ENCODE measurements around the gene ZNF335. TPM values are rescaled to one million over a fixed set of nuclear protein-coding genes. Genes with fewer than 3 reads are reported as not detected.
A peak's percentile ranks its signal among the peaks of the same experiment; 100 is the strongest.

ZNF335 gene
- total RNA-seq, 1 donor from 2014 or later = 14.2 TPM

- Mint-ChIP-seq H3K4me1 (ENCODE audit: low read depth) (peaks cover 38% of the 10 kb centered on the region), H3K27ac (ENCODE audit: unreplicated experiment) (peak overlapping the region; percentile 27), H3K27me3 (ENCODE audit: low read depth) (no peaks in the 10 kb centered on the region), H3K36me3 (ENCODE audit: low read depth) (no peaks in the 10 kb centered on the region), H3K9me3 (ENCODE audit: low read depth) (no peaks in the 10 kb centered on the region), H3K4me3 (ENCODE audit: unreplicated experiment) (no peak overlapping the region)
- DNase-seq (ENCODE audit: low spot score) = no peak
- TF ChIP-seq, protein P1, sequence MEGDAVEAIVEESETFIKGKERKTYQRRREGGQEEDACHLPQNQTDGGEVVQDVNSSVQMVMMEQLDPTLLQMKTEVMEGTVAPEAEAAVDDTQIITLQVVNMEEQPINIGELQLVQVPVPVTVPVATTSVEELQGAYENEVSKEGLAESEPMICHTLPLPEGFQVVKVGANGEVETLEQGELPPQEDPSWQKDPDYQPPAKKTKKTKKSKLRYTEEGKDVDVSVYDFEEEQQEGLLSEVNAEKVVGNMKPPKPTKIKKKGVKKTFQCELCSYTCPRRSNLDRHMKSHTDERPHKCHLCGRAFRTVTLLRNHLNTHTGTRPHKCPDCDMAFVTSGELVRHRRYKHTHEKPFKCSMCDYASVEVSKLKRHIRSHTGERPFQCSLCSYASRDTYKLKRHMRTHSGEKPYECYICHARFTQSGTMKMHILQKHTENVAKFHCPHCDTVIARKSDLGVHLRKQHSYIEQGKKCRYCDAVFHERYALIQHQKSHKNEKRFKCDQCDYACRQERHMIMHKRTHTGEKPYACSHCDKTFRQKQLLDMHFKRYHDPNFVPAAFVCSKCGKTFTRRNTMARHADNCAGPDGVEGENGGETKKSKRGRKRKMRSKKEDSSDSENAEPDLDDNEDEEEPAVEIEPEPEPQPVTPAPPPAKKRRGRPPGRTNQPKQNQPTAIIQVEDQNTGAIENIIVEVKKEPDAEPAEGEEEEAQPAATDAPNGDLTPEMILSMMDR (IDR thresholded peaks at IDR 0.05) = no peak
Observed at GRCh38 chr20:45917790-45918141, 54.2 kb downstream of the ZNF335 start.

DNA sequence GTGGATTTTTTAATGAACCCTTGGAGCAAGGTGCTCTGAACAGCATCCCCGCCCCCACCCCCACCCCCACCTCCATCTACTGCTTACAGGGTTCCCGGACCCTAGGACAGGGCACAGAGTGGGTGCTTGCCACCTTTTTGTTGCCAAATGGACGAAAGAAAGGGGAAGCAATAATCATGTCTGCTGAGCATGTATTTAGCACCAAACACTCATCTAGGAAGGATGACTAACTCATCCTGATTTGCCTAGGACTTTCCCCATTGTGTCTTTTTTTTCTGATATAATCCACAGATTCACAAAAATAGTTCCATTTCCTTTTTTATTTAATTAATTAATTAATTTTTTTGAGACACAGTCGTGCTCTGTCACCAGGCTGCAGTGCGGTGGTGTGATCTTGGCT is 58.9 kb downstream of the ZNF335 start:
- Mint-ChIP-seq H3K27ac (ENCODE audit: unreplicated experiment) (no peak overlapping the region), H3K36me3 (ENCODE audit: low read depth) (peaks cover 3% of the 10 kb centered on the region), H3K27me3 (ENCODE audit: low read depth) (no peaks in the 10 kb centered on the region), H3K4me3 (ENCODE audit: unreplicated experiment) (no peak overlapping the region), H3K4me1 (ENCODE audit: low read depth) (peaks cover 29% of the 10 kb centered on the region), H3K9me3 (ENCODE audit: low read depth) (no peaks in the 10 kb centered on the region)
- TF ChIP-seq, protein P1 (IDR thresholded peaks at IDR 0.05) = no peak
- no peak for DNase-seq (ENCODE audit: low spot score)

DNA sequence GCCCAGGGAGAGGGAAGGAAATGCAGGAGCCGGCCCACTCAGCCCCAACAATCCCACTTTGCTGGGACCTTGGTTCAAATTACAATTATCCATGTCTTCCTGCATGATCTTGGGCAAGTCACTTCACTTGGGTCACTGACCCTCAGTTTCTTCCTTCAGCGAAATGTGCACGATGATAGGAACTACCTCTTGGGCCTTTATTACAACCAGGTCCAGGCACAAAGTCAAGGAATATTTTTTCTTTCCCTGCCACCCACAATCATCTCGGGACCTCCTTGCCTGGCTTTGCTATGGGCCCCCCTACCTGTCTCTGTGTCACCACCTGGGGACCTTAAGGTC is 59.7 kb downstream of the ZNF335 start:
- H3K27me3 Mint-ChIP-seq (ENCODE audit: low read depth) = no peaks in the 10 kb centered on the region

DNA sequence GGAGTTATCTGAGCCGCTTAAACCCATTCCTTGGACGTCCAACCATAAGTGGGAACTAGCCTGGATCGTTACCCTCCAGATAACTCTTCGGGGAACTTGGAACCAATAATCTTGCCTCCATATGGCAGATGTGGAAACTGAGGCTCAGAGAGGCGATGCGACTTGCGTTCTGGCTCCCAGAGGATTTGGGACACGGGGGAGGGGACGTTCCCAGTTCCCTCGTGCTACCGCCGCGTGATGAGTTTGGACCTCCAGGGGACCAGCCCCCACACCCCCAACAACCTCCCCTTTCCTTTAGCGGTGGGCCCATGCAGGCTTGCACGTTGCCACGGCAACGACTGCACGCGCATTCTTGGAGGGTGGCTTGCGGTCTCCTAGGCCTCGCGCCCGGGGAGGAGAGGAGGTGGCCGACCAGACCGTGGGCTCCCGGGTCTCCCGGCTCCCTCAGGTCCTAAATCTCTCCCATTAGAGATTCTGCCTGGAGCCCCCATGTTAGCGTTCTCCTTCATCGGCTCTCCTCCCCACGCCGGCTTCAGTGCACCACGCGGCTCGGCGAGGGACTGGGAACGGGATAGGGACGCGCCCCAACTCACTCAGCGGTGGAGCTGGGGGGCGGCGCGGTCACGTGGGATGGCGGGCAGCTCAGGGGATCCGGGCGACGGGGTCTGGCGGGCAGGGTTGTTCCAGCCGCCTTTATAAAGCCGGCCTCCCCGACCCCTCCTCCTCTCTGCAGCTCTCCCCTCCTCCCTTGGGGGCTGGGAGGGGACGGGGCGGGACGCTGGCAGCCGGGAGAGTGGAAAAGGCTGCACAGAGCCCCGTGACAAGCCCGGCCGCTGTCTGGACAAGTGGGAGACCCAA is 60.3 kb downstream of the ZNF335 start, which contains the start of gene PLTP:
TSS of gene PLTP (minus strand) at position 670 of the 858 bp plus-strand sequence. CDS start 703 bp downstream, outside the sequence.
- peak within 1 kb of the TSS; percentile 94 for H3K27ac Mint-ChIP-seq (ENCODE audit: unreplicated experiment)
- peak within 1 kb of the TSS; percentile 79 for H3K4me3 Mint-ChIP-seq (ENCODE audit: unreplicated experiment)
- peaks cover 6% of the 10 kb centered on the region for H3K36me3 Mint-ChIP-seq (ENCODE audit: low read depth)
- H3K27me3 Mint-ChIP-seq (ENCODE audit: low read depth) = no peaks in the 10 kb centered on the region
- H3K4me1 Mint-ChIP-seq (ENCODE audit: low read depth) = peaks cover 25% of the 10 kb centered on the region
- no peaks in the 10 kb centered on the region for H3K9me3 Mint-ChIP-seq (ENCODE audit: low read depth)
- TF ChIP-seq, protein P1 (IDR thresholded peaks at IDR 0.05) = no peak
- DNase-seq (ENCODE audit: low spot score) = no peak

More for the DNA sequence above, 59.7 kb downstream of the ZNF335 start:
- TF ChIP-seq, protein P1 (IDR thresholded peaks at IDR 0.05) = no peak
- Mint-ChIP-seq H3K27ac (ENCODE audit: unreplicated experiment) (peak overlapping the region; percentile 74), H3K4me1 (ENCODE audit: low read depth) (peaks cover 25% of the 10 kb centered on the region), H3K9me3 (ENCODE audit: low read depth) (no peaks in the 10 kb centered on the region), H3K36me3 (ENCODE audit: low read depth) (peaks cover 5% of the 10 kb centered on the region), H3K4me3 (ENCODE audit: unreplicated experiment) (peak overlapping the region; percentile 79)
- DNase-seq (ENCODE audit: low spot score) = no peak

- peak; percentile 97 for DNase-seq (ENCODE audit: low spot score)
- no peaks in the 10 kb centered on the region for H3K27me3 Mint-ChIP-seq (ENCODE audit: low read depth)
- H3K4me3 Mint-ChIP-seq (ENCODE audit: unreplicated experiment) = peak overlapping the region; percentile 79
- TF ChIP-seq, protein P1 (IDR thresholded peaks at IDR 0.05) = no peak
- peaks cover 25% of the 10 kb centered on the region for H3K4me1 Mint-ChIP-seq (ENCODE audit: low read depth)
- peak overlapping the region; percentile 94 for H3K27ac Mint-ChIP-seq (ENCODE audit: unreplicated experiment)
- peaks cover 6% of the 10 kb centered on the region for H3K36me3 Mint-ChIP-seq (ENCODE audit: low read depth)
- H3K9me3 Mint-ChIP-seq (ENCODE audit: low read depth) = no peaks in the 10 kb centered on the region
Observed at GRCh38 chr20:45910670-45911485, 61.1 kb downstream of the ZNF335 start.

Measured in chondrocyte (in vitro differentiated cells).